GM18909 (cell line): Measurements from ENCODE around the gene CD79A.

Experiments used
- ATAC-seq: cut with Tn5 transposase; IDR thresholded peaks from one replicate; pipeline ENCODE4 v1.9.1; 2021; ENCODE audit warnings: mild to moderate bottlenecking; ENCODE audit not compliant: unreplicated experiment, poor library complexity

CD79A gene

GRCh38 chr19:41929536-41930071 is 52.5 kb downstream of the CD79A start:
- no peak for ATAC-seq

- ATAC-seq, result no peak
Measured at GRCh38 chr19:41930322-41930722, 53.2 kb downstream of the CD79A start.
